SK-N-SH treated with all-trans-retinoic acid at 6 μM for 48 hours (cell line): ENCODE measurements around the gene FAM3B.

ENCODE experiments used
- CSDC2 ChIP-seq: fragments of 250-450 bp; sonication (Bioruptor Pico); IDR thresholded peaks from 2 replicates; pipeline ENCODE4 v1.5.0; 2020; ENCODE audit warnings: mild to moderate bottlenecking, moderate library complexity
- TOX ChIP-seq: fragments of 250-450 bp; sonication (Bioruptor Pico); IDR thresholded peaks from 2 replicates; pipeline ENCODE4 v1.8.0; 2021; ENCODE audit warnings: mild to moderate bottlenecking, moderate library complexity, borderline replicate concordance
- ZC3H10 ChIP-seq: fragments of 250-450 bp; sonication (Bioruptor Pico); IDR thresholded peaks from 2 replicates; pipeline ENCODE4 v1.5.1; 2021; ENCODE audit warnings: mild to moderate bottlenecking, moderate library complexity
- ZFP30 ChIP-seq: fragments of 450-650 bp; formaldehyde crosslinking; IDR thresholded peaks from 2 replicates; pipeline ENCODE4 v1.5.0; 2022; ENCODE audit warnings: mild to moderate bottlenecking, moderate library complexity
- ZNF565 ChIP-seq: fragments of 450-650 bp; formaldehyde crosslinking; conservative IDR thresholded peaks from 2 replicates; pipeline ENCODE4 v1.5.0; 2020; ENCODE audit warnings: low read depth, mild to moderate bottlenecking, moderate library complexity
- ZNF70 ChIP-seq: fragments of 450-650 bp; formaldehyde crosslinking; IDR thresholded peaks from 2 replicates; pipeline ENCODE4 v1.5.0; 2020; ENCODE audit warnings: mild to moderate bottlenecking, moderate library complexity
- TF ChIP-seq, protein P1 (sequence below): fragments of 250-450 bp; sonication (Bioruptor Pico); IDR thresholded peaks from 2 replicates; pipeline ENCODE4 v1.8.0; 2021; ENCODE audit warnings: low read depth, mild to moderate bottlenecking, moderate library complexity, borderline replicate concordance
- TF ChIP-seq, protein P2 (sequence below): fragments of 250-450 bp; sonication (Bioruptor Pico); IDR thresholded peaks from 2 replicates; pipeline ENCODE4 v1.5.1; 2020; ENCODE audit warnings: low read depth, mild to moderate bottlenecking, moderate library complexity

DNA sequence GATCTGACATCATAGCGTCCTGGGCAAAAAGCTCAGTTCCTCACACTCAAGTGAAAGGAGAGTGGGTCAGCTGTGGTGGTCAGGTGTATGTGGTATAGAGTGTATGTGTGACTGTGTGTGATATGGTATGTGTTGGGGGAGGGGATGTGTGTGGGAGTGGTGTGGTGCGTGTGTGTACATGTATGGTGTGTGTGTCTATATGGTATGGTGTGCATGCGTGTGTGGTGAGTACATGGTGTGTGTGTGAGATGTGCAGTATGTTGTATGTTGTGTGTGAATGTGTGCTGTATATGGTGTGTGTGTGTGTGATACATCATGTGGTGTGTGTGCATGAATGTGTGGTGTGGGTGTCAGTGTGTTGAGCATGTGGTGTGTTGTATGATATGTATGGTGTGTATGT, 20.9 kb downstream of the FAM3B start:
- TF ChIP-seq ZFP30 (CRISPR knock-in tag) (no peak), ZNF565 (CRISPR knock-in tag) (no peak), CSDC2 (no peak), ZNF70 (CRISPR knock-in tag) (no peak), TOX (CRISPR knock-in tag) (no peak), ZC3H10 (CRISPR knock-in tag) (no peak)
- TF ChIP-seq, protein P1, sequence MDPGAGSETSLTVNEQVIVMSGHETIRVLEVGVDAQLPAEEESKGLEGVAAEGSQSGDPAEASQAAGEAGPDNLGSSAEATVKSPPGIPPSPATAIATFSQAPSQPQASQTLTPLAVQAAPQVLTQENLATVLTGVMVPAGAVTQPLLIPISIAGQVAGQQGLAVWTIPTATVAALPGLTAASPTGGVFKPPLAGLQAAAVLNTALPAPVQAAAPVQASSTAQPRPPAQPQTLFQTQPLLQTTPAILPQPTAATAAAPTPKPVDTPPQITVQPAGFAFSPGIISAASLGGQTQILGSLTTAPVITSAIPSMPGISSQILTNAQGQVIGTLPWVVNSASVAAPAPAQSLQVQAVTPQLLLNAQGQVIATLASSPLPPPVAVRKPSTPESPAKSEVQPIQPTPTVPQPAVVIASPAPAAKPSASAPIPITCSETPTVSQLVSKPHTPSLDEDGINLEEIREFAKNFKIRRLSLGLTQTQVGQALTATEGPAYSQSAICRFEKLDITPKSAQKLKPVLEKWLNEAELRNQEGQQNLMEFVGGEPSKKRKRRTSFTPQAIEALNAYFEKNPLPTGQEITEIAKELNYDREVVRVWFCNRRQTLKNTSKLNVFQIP (CRISPR knock-in tag): no peak
- TF ChIP-seq, protein P2, sequence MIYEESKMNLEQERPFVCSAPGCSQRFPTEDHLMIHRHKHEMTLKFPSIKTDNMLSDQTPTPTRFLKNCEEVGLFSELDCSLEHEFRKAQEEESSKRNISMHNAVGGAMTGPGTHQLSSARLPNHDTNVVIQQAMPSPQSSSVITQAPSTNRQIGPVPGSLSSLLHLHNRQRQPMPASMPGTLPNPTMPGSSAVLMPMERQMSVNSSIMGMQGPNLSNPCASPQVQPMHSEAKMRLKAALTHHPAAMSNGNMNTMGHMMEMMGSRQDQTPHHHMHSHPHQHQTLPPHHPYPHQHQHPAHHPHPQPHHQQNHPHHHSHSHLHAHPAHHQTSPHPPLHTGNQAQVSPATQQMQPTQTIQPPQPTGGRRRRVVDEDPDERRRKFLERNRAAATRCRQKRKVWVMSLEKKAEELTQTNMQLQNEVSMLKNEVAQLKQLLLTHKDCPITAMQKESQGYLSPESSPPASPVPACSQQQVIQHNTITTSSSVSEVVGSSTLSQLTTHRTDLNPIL (CRISPR knock-in tag): no peak
